H9 (cell line): ENCODE results near the gene PIP5K1C. TPM values are rescaled to one million over a fixed set of nuclear protein-coding genes. Genes with fewer than 3 reads are reported as not detected.

Experiments
- DNase-seq: peaks from one replicate; pipeline ENCODE4 v3.0.0-alpha.2; 2017
- H2AFZ ChIP-seq: one replicate; pipeline ENCODE4 v1.6.1; 2013; ENCODE audit warnings: mild to moderate bottlenecking, low read length, control low read depth, moderate library complexity
- H2AK5ac ChIP-seq: 2 replicates; pipeline ENCODE4 v1.6.1; 2013; ENCODE audit warnings: low read length, control low read depth, mixed read lengths; ENCODE audit not compliant: insufficient read length
- H2BK120ac ChIP-seq: one replicate; pipeline ENCODE4 v1.6.1; 2013; ENCODE audit warnings: low read depth, mild to moderate bottlenecking, low read length, control low read depth, inconsistent platforms; ENCODE audit not compliant: poor library complexity, severe bottlenecking
- H2BK12ac ChIP-seq: 2 replicates; pipeline ENCODE4 v1.6.1; 2013; ENCODE audit warnings: low read length, control low read depth, mixed read lengths, low read depth; ENCODE audit not compliant: insufficient read length
- H2BK15ac ChIP-seq: 2 replicates; pipeline ENCODE4 v1.6.1; 2013; ENCODE audit warnings: low read depth, low read length, control low read depth
- H2BK20ac ChIP-seq: one replicate; pipeline ENCODE4 v1.6.1; 2013; ENCODE audit warnings: low read depth, mild to moderate bottlenecking, low read length, control low read depth, inconsistent platforms; ENCODE audit not compliant: poor library complexity, severe bottlenecking
- H2BK5ac ChIP-seq: 2 replicates; pipeline ENCODE4 v1.6.1; 2013; ENCODE audit warnings: low read length, control low read depth, mixed read lengths; ENCODE audit not compliant: insufficient read length
- H3K14ac ChIP-seq: 2 replicates; pipeline ENCODE4 v1.6.1; 2013; ENCODE audit warnings: low read length, control low read depth; ENCODE audit not compliant: insufficient read depth
- H3K18ac ChIP-seq: 2 replicates; pipeline ENCODE4 v1.6.1; 2013; ENCODE audit warnings: low read depth, mild to moderate bottlenecking, mixed read lengths, low read length, control low read depth; ENCODE audit not compliant: insufficient read length
- H3K23ac ChIP-seq: 2 replicates; pipeline ENCODE4 v1.6.1; 2013; ENCODE audit warnings: low read length, control low read depth, mixed read lengths, low read depth; ENCODE audit not compliant: insufficient read length
- H3K23me2 ChIP-seq: 2 replicates; pipeline ENCODE4 v1.6.1; 2013; ENCODE audit warnings: low read depth, mild to moderate bottlenecking, mixed read lengths, low read length, control low read depth; ENCODE audit not compliant: insufficient read length, poor library complexity, severe bottlenecking
- H3K27ac ChIP-seq: 2 replicates; pipeline ENCODE4 v1.5.1; 2013; ENCODE audit warnings: low read length, control low read depth, mixed read lengths, low read depth; ENCODE audit not compliant: insufficient read length
- H3K27me3 ChIP-seq: 2 replicates; pipeline ENCODE4 v1.6.1; 2013; ENCODE audit warnings: low read length, control low read depth, inconsistent platforms; ENCODE audit not compliant: insufficient read depth
- H3K4ac ChIP-seq: 2 replicates; pipeline ENCODE4 v1.6.1; 2013; ENCODE audit warnings: low read depth, mild to moderate bottlenecking, control low read depth, inconsistent platforms, low read length, moderate library complexity
- H3K4me1 ChIP-seq: 2 replicates; pipeline ENCODE4 v1.6.1; 2013; ENCODE audit warnings: low read length, control low read depth, inconsistent platforms; ENCODE audit not compliant: insufficient read depth
- H3K4me2 ChIP-seq: 2 replicates; pipeline ENCODE4 v1.6.1; 2013; ENCODE audit warnings: low read length, control low read depth, mixed read lengths; ENCODE audit not compliant: insufficient read length, insufficient read depth
- H3K56ac ChIP-seq: 2 replicates; pipeline ENCODE4 v1.6.1; 2013; ENCODE audit warnings: low read depth, mild to moderate bottlenecking, mixed read lengths, low read length, control low read depth; ENCODE audit not compliant: insufficient read length
- H3K79me1 ChIP-seq: 2 replicates; pipeline ENCODE4 v1.6.1; 2013; ENCODE audit warnings: low read depth, mild to moderate bottlenecking, moderate library complexity, low read length, control low read depth, inconsistent platforms; ENCODE audit not compliant: insufficient read depth, poor library complexity, severe bottlenecking
- H3K79me2 ChIP-seq: 2 replicates; pipeline ENCODE4 v1.6.1; 2013; ENCODE audit warnings: low read length, control low read depth, inconsistent platforms; ENCODE audit not compliant: insufficient read depth
- H3K9ac ChIP-seq: 2 replicates; pipeline ENCODE4 v1.6.1; 2013; ENCODE audit warnings: low read length, control low read depth, mixed read lengths; ENCODE audit not compliant: insufficient read length; ENCODE audit errors: extremely low read depth
- H3K9me3 ChIP-seq: one replicate; pipeline ENCODE4 v1.6.1; 2013; ENCODE audit warnings: low read depth, low read length, inconsistent platforms; ENCODE audit not compliant: control insufficient read depth
- H3T11ph ChIP-seq: one replicate; pipeline ENCODE4 v1.6.1; 2013; ENCODE audit warnings: mild to moderate bottlenecking, low read length, control low read depth, inconsistent platforms
- H4K20me1 ChIP-seq: one replicate; pipeline ENCODE4 v1.6.1; 2013; ENCODE audit not compliant: control insufficient read depth, insufficient read length, insufficient read depth
- H4K5ac ChIP-seq: 2 replicates; pipeline ENCODE4 v1.6.1; 2013; ENCODE audit warnings: low read depth, mild to moderate bottlenecking, mixed read lengths, low read length, control low read depth; ENCODE audit not compliant: insufficient read length
- H4K8ac ChIP-seq: replicated peaks from 2 replicates; pipeline ENCODE4 v1.6.1; 2013; ENCODE audit warnings: low read length, control low read depth, mixed read lengths, low read depth; ENCODE audit not compliant: insufficient read length
- H4K91ac ChIP-seq: 2 replicates; pipeline ENCODE4 v1.6.1; 2013; ENCODE audit warnings: low read depth, mild to moderate bottlenecking, moderate library complexity, mixed read lengths, low read length, control low read depth; ENCODE audit not compliant: insufficient read length
- H3K27ac Mint-ChIP-seq, 3 experiments: 2 replicates in 2 of 3; 3 replicates in 1 of 3; pipeline ENCODE4 v1.8.0; 2020 to 2021; ENCODE audit warnings: mixed read lengths in 3 of 3, mild to moderate bottlenecking in 1 of 3, moderate library complexity in 1 of 3
- H3K27me3 Mint-ChIP-seq: 2 replicates; pipeline ENCODE4 v1.8.0; 2021; ENCODE audit warnings: low read depth, mild to moderate bottlenecking, moderate library complexity, mixed read lengths
- H3K36me3 Mint-ChIP-seq, 3 experiments: 2 replicates in 2 of 3; 3 replicates in 1 of 3; pipeline ENCODE4 v1.8.0; 2020 to 2021; ENCODE audit warnings: low read depth in 3 of 3, mixed read lengths in 3 of 3; ENCODE audit not compliant: insufficient read depth in 1 of 3
- H3K4me1 Mint-ChIP-seq, 2 experiments: 2 replicates each; pipeline ENCODE4 v1.8.0; 2020; ENCODE audit warnings: mixed read lengths in 2 of 2
- H3K4me3 Mint-ChIP-seq, 2 experiments: 2 replicates in 1 of 2; 3 replicates in 1 of 2; pipeline ENCODE4 v1.8.0; 2020 to 2021; ENCODE audit warnings: mild to moderate bottlenecking in 2 of 2, mixed read lengths in 2 of 2, moderate library complexity in 1 of 2
- H3K9me3 Mint-ChIP-seq, 2 experiments: 2 replicates in 1 of 2; 3 replicates in 1 of 2; pipeline ENCODE4 v1.8.0; 2020; ENCODE audit warnings: mild to moderate bottlenecking in 2 of 2, mixed read lengths in 2 of 2, moderate library complexity in 1 of 2
- CTCF ChIP-seq: fragments of 200-600 bp; sonication (generic); conservative IDR thresholded peaks from 3 replicates; pipeline ENCODE4 v1.8.0; 2021; ENCODE audit warnings: antibody characterized with exemption, mild to moderate bottlenecking
- WGBS: extraction: QIAGEN DNeasy Blood & Tissue Kit; methylation state at CpG from one replicate; pipeline ENCODE4 v1.1.7; 2013; ENCODE audit warnings: missing lambda C conversion rate, low lambda C conversion rate, mixed read lengths; ENCODE audit not compliant: insufficient read length; ENCODE audit errors: extremely low coverage; 5-methylcytosine and 5-hydroxymethylcytosine counted together
- total RNA-seq: library from RNA; stranded (reverse); gene quantifications from 2 replicates; pipeline ENCODE4 v1.2.1, GENCODE V29; 2021

PIP5K1C gene
- total RNA-seq, 1 experiment from 2014 or later: 41.7 TPM

DNA sequence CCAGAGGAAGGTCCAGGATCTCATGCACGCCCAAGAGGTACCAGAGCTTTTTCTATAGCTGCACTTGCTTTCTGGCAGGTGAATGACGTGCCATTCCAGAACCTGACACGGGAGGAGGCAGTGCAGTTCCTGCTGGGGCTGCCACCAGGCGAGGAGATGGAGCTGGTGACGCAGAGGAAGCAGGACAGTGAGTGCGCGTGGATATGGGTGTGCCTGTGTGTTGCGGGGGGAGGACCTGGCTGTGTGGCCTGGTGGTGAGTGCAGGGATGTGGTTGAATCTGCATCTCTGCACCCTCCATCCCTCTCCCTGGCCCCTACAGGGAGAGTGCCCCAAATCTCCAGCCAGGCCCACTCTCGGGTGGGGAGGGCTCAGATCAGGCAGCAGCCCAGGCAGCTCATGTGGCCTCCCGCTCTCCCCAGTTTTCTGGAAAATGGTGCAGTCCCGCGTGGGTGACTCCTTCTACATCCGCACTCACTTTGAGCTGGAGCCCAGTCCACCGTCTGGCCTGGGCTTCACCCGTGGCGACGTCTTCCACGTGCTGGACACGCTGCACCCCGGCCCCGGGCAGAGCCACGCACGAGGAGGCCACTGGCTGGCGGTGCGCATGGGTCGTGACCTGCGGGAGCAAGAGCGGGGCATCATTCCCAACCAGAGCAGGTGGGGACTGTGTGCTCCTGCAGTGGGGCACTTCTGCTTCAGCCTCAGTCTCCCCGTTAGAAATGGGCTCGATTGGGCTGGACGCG lies 38.4 kb upstream of the PIP5K1C start:
- H4K8ac ChIP-seq: no peak overlapping the region
- H4K91ac ChIP-seq: no peak overlapping the region
- H3T11ph ChIP-seq: no peak overlapping the region
- no peak overlapping the region for H2AFZ ChIP-seq
- no peaks in the 10 kb centered on the region for H4K20me1 ChIP-seq
- no peak overlapping the region for H2BK5ac ChIP-seq
- H3K56ac ChIP-seq: no peak overlapping the region
- no peak overlapping the region for H4K5ac ChIP-seq
- no peaks in the 10 kb centered on the region for H3K79me1 ChIP-seq
- H3K18ac ChIP-seq: no peak overlapping the region
- no peak overlapping the region for H2BK12ac ChIP-seq
- no peaks in the 10 kb centered on the region for H3K23me2 ChIP-seq
- H2BK15ac ChIP-seq: no peak overlapping the region
- no CpG with 5 or more reads among the region's 32 CpGs for WGBS
- H3K4me2 ChIP-seq: no peak overlapping the region
- H3K4ac ChIP-seq: no peak overlapping the region
- Mint-ChIP-seq H3K9me3 (no peaks in the 10 kb centered on the region), H3K4me1 (no peaks in the 10 kb centered on the region), H3K27me3 (no peaks in the 10 kb centered on the region; the same call in 1 of the 2 replicates), H3K27ac (peak overlapping the region in 1 of 3 experiments; percentile 90; a peak in 1 of 7 replicates), H3K4me3 (no peak overlapping the region), H3K36me3 (peaks cover 0 to 31% (median 14%) of the 10 kb centered on the region in 3 experiments; a peak in 5 of 7 replicates)
- no peaks in the 10 kb centered on the region for H3K9me3 ChIP-seq
- no peak overlapping the region for H3K23ac ChIP-seq
- no peak overlapping the region for H3K9ac ChIP-seq
- TF ChIP-seq CTCF: no peak
- no peaks in the 10 kb centered on the region for H3K79me2 ChIP-seq
- H2BK120ac ChIP-seq: no peak overlapping the region
- DNase-seq: no peak
- no peak overlapping the region for H3K27ac ChIP-seq
- H2AK5ac ChIP-seq: no peak overlapping the region
- H3K4me1 ChIP-seq: no peaks in the 10 kb centered on the region
- H3K27me3 ChIP-seq: no peaks in the 10 kb centered on the region
- no peak overlapping the region for H2BK20ac ChIP-seq
- no peak overlapping the region for H3K14ac ChIP-seq
